HL-60 (cell line): ENCODE data around the gene GSTCD.

ENCODE experiments used
- DNase-seq, 2 experiments: peaks; one replicate each; pipeline ENCODE4 v3.0.0-alpha.2; 2010 to 2020; ENCODE audit warnings: low read depth in 1 of 2, low spot score in 1 of 2
- H3K27ac ChIP-seq: fragments of 250-450 bp; sonication (Bioruptor Pico); replicated peaks from 2 replicates; pipeline ENCODE4 v1.5.1; 2020; ENCODE audit warnings: mild to moderate bottlenecking, moderate library complexity
- H3K27me3 ChIP-seq: fragments of 250-450 bp; sonication (Bioruptor Pico); 2 replicates; pipeline ENCODE4 v1.5.1; 2021; ENCODE audit warnings: mild to moderate bottlenecking, moderate library complexity; ENCODE audit not compliant: insufficient read depth, poor library complexity, severe bottlenecking
- H3K4me3 ChIP-seq: replicated peaks from 2 replicates; pipeline ENCODE4 v1.5.1; 2011; ENCODE audit warnings: mild to moderate bottlenecking, control low read depth, low read length; ENCODE audit not compliant: insufficient read depth
- CTCF ChIP-seq: IDR thresholded peaks from one replicate; pipeline ENCODE4 v1.5.1; 2011; ENCODE audit warnings: low read length, control low read depth, inconsistent platforms; ENCODE audit not compliant: insufficient read depth
- GABPA ChIP-seq: IDR thresholded peaks from 2 replicates; pipeline ENCODE4 v1.6.1; 2012; ENCODE audit warnings: low read depth
- POLR2AphosphoS5 ChIP-seq: IDR thresholded peaks from 2 replicates; pipeline ENCODE4 v1.6.1; 2012; ENCODE audit warnings: low read depth
- REST ChIP-seq: IDR thresholded peaks from 2 replicates; pipeline ENCODE4 v1.6.1; 2012; ENCODE audit warnings: low read depth; ENCODE audit not compliant: insufficient replicate concordance
- SPI1 ChIP-seq: IDR thresholded peaks from 2 replicates; pipeline ENCODE4 v1.6.1; 2012; ENCODE audit warnings: low read depth, mild to moderate bottlenecking, borderline replicate concordance

Gene GSTCD

GRCh38 chr4:105710678-105711077 is 2.1 kb downstream of the GSTCD start:
- no peak overlapping the region for H3K4me3 ChIP-seq
- H3K27ac ChIP-seq, result no peak overlapping the region; the same call in 1 of the 2 replicates
- TF ChIP-seq POLR2AphosphoS5 (no peak), REST (no peak), CTCF (no peak)
- no peak for DNase-seq
- no peaks in the 10 kb centered on the region for H3K27me3 ChIP-seq

- Histone ChIP-seq H3K27ac (peak overlapping the region; percentile 13), H3K27me3 (no peaks in the 10 kb centered on the region), H3K4me3 (no peak overlapping the region)
- TF ChIP-seq CTCF, result no peak
- no peak for TF ChIP-seq SPI1
- no peak for TF ChIP-seq POLR2AphosphoS5
- TF ChIP-seq GABPA, result no peak
- TF ChIP-seq REST, result no peak
- no peak for DNase-seq
Observed at GRCh38 chr4:105712766-105713165, 4.2 kb downstream of the GSTCD start.

- H3K4me3 ChIP-seq, result peak overlapping the region; percentile 38
- H3K27me3 ChIP-seq, result no peaks in the 10 kb centered on the region
- TF ChIP-seq GABPA (no peak), REST (no peak), SPI1 (no peak), CTCF (no peak), POLR2AphosphoS5 (no peak)
- peak; percentile 16 to 62 for DNase-seq
- H3K27ac ChIP-seq, result peak overlapping the region; percentile 82
Observed at GRCh38 chr4:105714071-105714521, 5.5 kb downstream of the GSTCD start.
